WTC11 (cell line): ENCODE measurements around the gene PRRT4. TPM values are rescaled to one million over a fixed set of nuclear protein-coding genes. Genes with fewer than 3 reads are reported as not detected.

Experiments used
- ATAC-seq: fragments of 200-7000 bp; cut with Tn5 transposase; 2 replicates; pipeline ENCODE4 v1.10.0; 2021; ENCODE audit warnings: mild to moderate bottlenecking, moderate library complexity
- CTCF ChIA-PET: fragments of 300-600 bp; sonication (Branson Sonifier 250); formaldehyde crosslinking; loops from one replicate; lab custom pipeline; 2021; ENCODE audit warnings: antibody characterized with exemption; lab: Charles Lee
- POLR2A ChIA-PET: fragments of 350-600 bp; sonication (Branson Sonifier 250); formaldehyde crosslinking; loops from one replicate; lab custom pipeline; 2021; ENCODE audit warnings: antibody characterized with exemption; lab: Charles Lee
- DNase-seq: peaks from one replicate; pipeline ENCODE4 v3.0.0; 2021; ENCODE audit warnings: low spot score
- H3K27ac Mint-ChIP-seq: 2 replicates; pipeline ENCODE4 v1.8.0; 2021; ENCODE audit warnings: mixed read lengths
- H3K27me3 Mint-ChIP-seq: 2 replicates; pipeline ENCODE4 v1.8.0; 2021; ENCODE audit warnings: low read depth, mild to moderate bottlenecking, moderate library complexity, mixed read lengths
- H3K36me3 Mint-ChIP-seq: 2 replicates; pipeline ENCODE4 v1.8.0; 2021; ENCODE audit warnings: mixed read lengths
- H3K4me1 Mint-ChIP-seq: 2 replicates; pipeline ENCODE4 v1.8.0; 2022; ENCODE audit warnings: mixed read lengths
- H3K4me3 Mint-ChIP-seq: 2 replicates; pipeline ENCODE4 v1.8.0; 2021; ENCODE audit warnings: mild to moderate bottlenecking, moderate library complexity, mixed read lengths
- H3K9me3 Mint-ChIP-seq: 2 replicates; pipeline ENCODE4 v1.8.0; 2021; ENCODE audit warnings: mixed read lengths
- EMX1 ChIP-seq: fragments of 250-450 bp; sonication (Bioruptor Pico); IDR thresholded peaks from 2 replicates; pipeline ENCODE4 v1.8.0; 2021; ENCODE audit warnings: mild to moderate bottlenecking
- FOXJ3 ChIP-seq: sonication (generic); formaldehyde crosslinking; IDR thresholded peaks from 2 replicates; pipeline ENCODE4 v1.9.0; 2021; ENCODE audit warnings: missing genetic modification reagents, mild to moderate bottlenecking, borderline replicate concordance
- FOXP1 ChIP-seq: sonication (generic); formaldehyde crosslinking; IDR thresholded peaks from 2 replicates; pipeline ENCODE4 v1.8.0; 2022; ENCODE audit warnings: missing genetic modification reagents, mild to moderate bottlenecking, moderate library complexity, borderline replicate concordance
- GABPB1 ChIP-seq: sonication (generic); formaldehyde crosslinking; IDR thresholded peaks from 2 replicates; pipeline ENCODE4 v1.8.1; 2023; ENCODE audit warnings: mild to moderate bottlenecking, missing genetic modification reagents
- GRHL2 ChIP-seq: fragments of 250-450 bp; sonication (Bioruptor Pico); IDR thresholded peaks from 2 replicates; pipeline ENCODE4 v1.8.0; 2022; ENCODE audit warnings: mild to moderate bottlenecking, moderate library complexity; ENCODE audit not compliant: insufficient replicate concordance, severe bottlenecking
- GTF2I ChIP-seq: fragments of 250-450 bp; sonication (Bioruptor Pico); conservative IDR thresholded peaks from 2 replicates; pipeline ENCODE4 v1.4.0; 2021; ENCODE audit warnings: mild to moderate bottlenecking
- JAZF1 ChIP-seq: fragments of 250-450 bp; sonication (Bioruptor Pico); IDR thresholded peaks from 2 replicates; pipeline ENCODE4 v1.9.0; 2021; ENCODE audit warnings: moderate library complexity, mild to moderate bottlenecking, inconsistent platforms
- MLX ChIP-seq: sonication (generic); formaldehyde crosslinking; IDR thresholded peaks from 2 replicates; pipeline ENCODE4 v1.8.1; 2023; ENCODE audit warnings: mild to moderate bottlenecking, missing genetic modification reagents, moderate library complexity
- MYBL2 ChIP-seq: sonication (generic); formaldehyde crosslinking; IDR thresholded peaks from 2 replicates; pipeline ENCODE4 v1.8.1; 2023; ENCODE audit warnings: mild to moderate bottlenecking, moderate library complexity, missing genetic modification reagents
- OVOL2 ChIP-seq: fragments of 250-450 bp; sonication (Bioruptor Pico); IDR thresholded peaks from 2 replicates; pipeline ENCODE4 v1.9.0; 2021; ENCODE audit warnings: mild to moderate bottlenecking, borderline replicate concordance
- RELA ChIP-seq: sonication (generic); formaldehyde crosslinking; IDR thresholded peaks from 2 replicates; pipeline ENCODE4 v1.8.1; 2022; ENCODE audit warnings: missing genetic modification reagents, mild to moderate bottlenecking, borderline replicate concordance
- ZBTB21 ChIP-seq: sonication (generic); formaldehyde crosslinking; IDR thresholded peaks from 2 replicates; pipeline ENCODE4 v1.8.1; 2023; ENCODE audit warnings: mild to moderate bottlenecking, missing genetic modification reagents, borderline replicate concordance
- ZNF138 ChIP-seq: sonication (generic); formaldehyde crosslinking; conservative IDR thresholded peaks from 2 replicates; pipeline ENCODE4 v1.8.1; 2022; ENCODE audit warnings: mild to moderate bottlenecking, moderate library complexity, missing genetic modification reagents
- ZNF219 ChIP-seq: sonication (generic); formaldehyde crosslinking; IDR thresholded peaks from 2 replicates; pipeline ENCODE4 v1.8.0; 2023; ENCODE audit warnings: missing genetic modification reagents, mild to moderate bottlenecking, borderline replicate concordance
- ZNF263 ChIP-seq: sonication (generic); formaldehyde crosslinking; IDR thresholded peaks from 2 replicates; pipeline ENCODE4 v1.8.1; 2022; ENCODE audit warnings: low read depth, mild to moderate bottlenecking, moderate library complexity, missing genetic modification reagents
- ZNF317 ChIP-seq: sonication (generic); formaldehyde crosslinking; IDR thresholded peaks from 2 replicates; pipeline ENCODE4 v1.8.1; 2023; ENCODE audit warnings: low read depth, mild to moderate bottlenecking, moderate library complexity, missing genetic modification reagents, borderline replicate concordance
- ZNF423 ChIP-seq: fragments of 250-450 bp; sonication (Bioruptor Pico); IDR thresholded peaks from 2 replicates; pipeline ENCODE4 v2.1.2; 2022; ENCODE audit warnings: mild to moderate bottlenecking, moderate library complexity
- total RNA-seq: library from RNA; stranded (reverse); gene quantifications from 3 replicates; pipeline ENCODE4 v1.2.3, GENCODE V29; 2021
- TF ChIP-seq, protein P1 (sequence below): sonication (generic); formaldehyde crosslinking; conservative IDR thresholded peaks from 2 replicates; pipeline ENCODE4 v1.8.1; 2022; ENCODE audit warnings: mild to moderate bottlenecking, missing genetic modification reagents
- TF ChIP-seq, protein P2 (sequence below): sonication (generic); formaldehyde crosslinking; IDR thresholded peaks from 2 replicates; pipeline ENCODE4 v1.8.0; 2022; ENCODE audit warnings: mild to moderate bottlenecking, missing genetic modification reagents
- TF ChIP-seq, protein P3 (sequence below): sonication (generic); formaldehyde crosslinking; IDR thresholded peaks from 2 replicates; pipeline ENCODE4 v1.8.1; 2023; ENCODE audit warnings: mild to moderate bottlenecking, missing genetic modification reagents, moderate library complexity
- TF ChIP-seq, protein P4 (sequence below): sonication (generic); formaldehyde crosslinking; IDR thresholded peaks from 2 replicates; pipeline ENCODE4 v1.8.0; 2023; ENCODE audit warnings: mild to moderate bottlenecking, missing genetic modification reagents
- TF ChIP-seq, protein P5 (sequence below): fragments of 250-450 bp; sonication (Bioruptor Pico); IDR thresholded peaks from 2 replicates; pipeline ENCODE4 v1.9.0; 2021; ENCODE audit warnings: mild to moderate bottlenecking, borderline replicate concordance

The PRRT4 gene
- total RNA-seq, 1 experiment from 2014 or later = 1.2 TPM

- ChIA-PET CTCF (no interaction called here), POLR2A (no interaction called here)
- Mint-ChIP-seq H3K27ac (no peak overlapping the region), H3K9me3 (no peaks in the 10 kb centered on the region), H3K4me1 (no peaks in the 10 kb centered on the region), H3K27me3 (no peaks in the 10 kb centered on the region), H3K4me3 (no peak overlapping the region), H3K36me3 (peaks cover 62% of the 10 kb centered on the region)
- TF ChIP-seq GABPB1 (no peak), OVOL2 (CRISPR knock-in tag) (no peak)
- DNase-seq (no peak), ATAC-seq (no peak)
Observed at GRCh38 chr7:128307061-128307460, 54.4 kb downstream of the PRRT4 start.

GRCh38 chr7:128304212-128304611, 57.3 kb downstream of the PRRT4 start:
- Mint-ChIP-seq H3K4me3 (no peak overlapping the region), H3K27me3 (no peaks in the 10 kb centered on the region; the same call in 1 of the 2 replicates), H3K4me1 (peaks cover 21% of the 10 kb centered on the region), H3K9me3 (no peaks in the 10 kb centered on the region), H3K36me3 (peaks cover 38% of the 10 kb centered on the region), H3K27ac (no peak overlapping the region)
- DNase-seq = no peak
- POLR2A ChIA-PET = no interaction called here
- CTCF ChIA-PET = no interaction called here
- no peak for ATAC-seq
- TF ChIP-seq ZNF263 (CRISPR knock-in tag) (no peak), FOXJ3 (CRISPR knock-in tag) (no peak), RELA (no peak), MYBL2 (CRISPR knock-in tag) (no peak), GABPB1 (no peak), ZBTB21 (no peak), JAZF1 (CRISPR knock-in tag) (no peak), MLX (CRISPR knock-in tag) (no peak), EMX1 (CRISPR knock-in tag) (no peak), ZNF138 (no peak), ZNF423 (CRISPR knock-in tag) (no peak), GRHL2 (CRISPR knock-in tag) (no peak), FOXP1 (no peak)
- TF ChIP-seq, protein P1, sequence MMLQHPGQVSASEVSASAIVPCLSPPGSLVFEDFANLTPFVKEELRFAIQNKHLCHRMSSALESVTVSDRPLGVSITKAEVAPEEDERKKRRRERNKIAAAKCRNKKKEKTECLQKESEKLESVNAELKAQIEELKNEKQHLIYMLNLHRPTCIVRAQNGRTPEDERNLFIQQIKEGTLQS = no peak
- TF ChIP-seq, protein P2, sequence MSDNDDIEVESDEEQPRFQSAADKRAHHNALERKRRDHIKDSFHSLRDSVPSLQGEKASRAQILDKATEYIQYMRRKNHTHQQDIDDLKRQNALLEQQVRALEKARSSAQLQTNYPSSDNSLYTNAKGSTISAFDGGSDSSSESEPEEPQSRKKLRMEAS (CRISPR knock-in tag) = no peak
- TF ChIP-seq, protein P3, sequence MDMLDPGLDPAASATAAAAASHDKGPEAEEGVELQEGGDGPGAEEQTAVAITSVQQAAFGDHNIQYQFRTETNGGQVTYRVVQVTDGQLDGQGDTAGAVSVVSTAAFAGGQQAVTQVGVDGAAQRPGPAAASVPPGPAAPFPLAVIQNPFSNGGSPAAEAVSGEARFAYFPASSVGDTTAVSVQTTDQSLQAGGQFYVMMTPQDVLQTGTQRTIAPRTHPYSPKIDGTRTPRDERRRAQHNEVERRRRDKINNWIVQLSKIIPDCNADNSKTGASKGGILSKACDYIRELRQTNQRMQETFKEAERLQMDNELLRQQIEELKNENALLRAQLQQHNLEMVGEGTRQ (CRISPR knock-in tag) = no peak
- TF ChIP-seq, protein P4, sequence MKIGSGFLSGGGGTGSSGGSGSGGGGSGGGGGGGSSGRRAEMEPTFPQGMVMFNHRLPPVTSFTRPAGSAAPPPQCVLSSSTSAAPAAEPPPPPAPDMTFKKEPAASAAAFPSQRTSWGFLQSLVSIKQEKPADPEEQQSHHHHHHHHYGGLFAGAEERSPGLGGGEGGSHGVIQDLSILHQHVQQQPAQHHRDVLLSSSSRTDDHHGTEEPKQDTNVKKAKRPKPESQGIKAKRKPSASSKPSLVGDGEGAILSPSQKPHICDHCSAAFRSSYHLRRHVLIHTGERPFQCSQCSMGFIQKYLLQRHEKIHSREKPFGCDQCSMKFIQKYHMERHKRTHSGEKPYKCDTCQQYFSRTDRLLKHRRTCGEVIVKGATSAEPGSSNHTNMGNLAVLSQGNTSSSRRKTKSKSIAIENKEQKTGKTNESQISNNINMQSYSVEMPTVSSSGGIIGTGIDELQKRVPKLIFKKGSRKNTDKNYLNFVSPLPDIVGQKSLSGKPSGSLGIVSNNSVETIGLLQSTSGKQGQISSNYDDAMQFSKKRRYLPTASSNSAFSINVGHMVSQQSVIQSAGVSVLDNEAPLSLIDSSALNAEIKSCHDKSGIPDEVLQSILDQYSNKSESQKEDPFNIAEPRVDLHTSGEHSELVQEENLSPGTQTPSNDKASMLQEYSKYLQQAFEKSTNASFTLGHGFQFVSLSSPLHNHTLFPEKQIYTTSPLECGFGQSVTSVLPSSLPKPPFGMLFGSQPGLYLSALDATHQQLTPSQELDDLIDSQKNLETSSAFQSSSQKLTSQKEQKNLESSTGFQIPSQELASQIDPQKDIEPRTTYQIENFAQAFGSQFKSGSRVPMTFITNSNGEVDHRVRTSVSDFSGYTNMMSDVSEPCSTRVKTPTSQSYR = no peak

DNA sequence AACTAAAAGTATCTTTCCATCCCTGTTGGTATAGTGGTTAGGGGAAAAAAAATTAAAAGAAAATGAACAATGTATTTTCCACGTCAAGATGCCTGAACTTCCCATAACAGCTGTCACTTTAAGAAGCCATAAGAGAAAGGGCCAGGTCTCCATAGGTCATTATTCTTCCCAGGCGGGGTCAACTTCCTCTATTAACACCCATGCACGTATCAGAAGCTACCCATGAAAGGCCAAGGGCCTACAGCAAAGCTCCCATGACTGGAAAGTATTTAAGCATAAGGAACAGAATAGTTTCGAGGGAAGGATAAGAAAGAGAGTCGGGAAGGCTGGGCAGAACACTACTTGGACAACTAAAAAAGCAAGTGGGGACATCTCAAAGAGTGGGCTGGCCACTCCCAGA, 57.8 kb downstream of the PRRT4 start:
- ChIA-PET CTCF (no interaction called here), POLR2A (no interaction called here)
- DNase-seq (no peak), ATAC-seq (no peak)
- H3K36me3 Mint-ChIP-seq = peaks cover 34% of the 10 kb centered on the region
- H3K27ac Mint-ChIP-seq = no peak overlapping the region
- peaks cover 27% of the 10 kb centered on the region for H3K4me1 Mint-ChIP-seq
- no peaks in the 10 kb centered on the region; the same call in 1 of the 2 replicates for H3K27me3 Mint-ChIP-seq
- no peak overlapping the region for H3K4me3 Mint-ChIP-seq
- H3K9me3 Mint-ChIP-seq = no peaks in the 10 kb centered on the region
- TF ChIP-seq GTF2I (CRISPR knock-in tag) = no peak
- TF ChIP-seq ZNF219 (CRISPR knock-in tag) = no peak
- TF ChIP-seq, protein P5, sequence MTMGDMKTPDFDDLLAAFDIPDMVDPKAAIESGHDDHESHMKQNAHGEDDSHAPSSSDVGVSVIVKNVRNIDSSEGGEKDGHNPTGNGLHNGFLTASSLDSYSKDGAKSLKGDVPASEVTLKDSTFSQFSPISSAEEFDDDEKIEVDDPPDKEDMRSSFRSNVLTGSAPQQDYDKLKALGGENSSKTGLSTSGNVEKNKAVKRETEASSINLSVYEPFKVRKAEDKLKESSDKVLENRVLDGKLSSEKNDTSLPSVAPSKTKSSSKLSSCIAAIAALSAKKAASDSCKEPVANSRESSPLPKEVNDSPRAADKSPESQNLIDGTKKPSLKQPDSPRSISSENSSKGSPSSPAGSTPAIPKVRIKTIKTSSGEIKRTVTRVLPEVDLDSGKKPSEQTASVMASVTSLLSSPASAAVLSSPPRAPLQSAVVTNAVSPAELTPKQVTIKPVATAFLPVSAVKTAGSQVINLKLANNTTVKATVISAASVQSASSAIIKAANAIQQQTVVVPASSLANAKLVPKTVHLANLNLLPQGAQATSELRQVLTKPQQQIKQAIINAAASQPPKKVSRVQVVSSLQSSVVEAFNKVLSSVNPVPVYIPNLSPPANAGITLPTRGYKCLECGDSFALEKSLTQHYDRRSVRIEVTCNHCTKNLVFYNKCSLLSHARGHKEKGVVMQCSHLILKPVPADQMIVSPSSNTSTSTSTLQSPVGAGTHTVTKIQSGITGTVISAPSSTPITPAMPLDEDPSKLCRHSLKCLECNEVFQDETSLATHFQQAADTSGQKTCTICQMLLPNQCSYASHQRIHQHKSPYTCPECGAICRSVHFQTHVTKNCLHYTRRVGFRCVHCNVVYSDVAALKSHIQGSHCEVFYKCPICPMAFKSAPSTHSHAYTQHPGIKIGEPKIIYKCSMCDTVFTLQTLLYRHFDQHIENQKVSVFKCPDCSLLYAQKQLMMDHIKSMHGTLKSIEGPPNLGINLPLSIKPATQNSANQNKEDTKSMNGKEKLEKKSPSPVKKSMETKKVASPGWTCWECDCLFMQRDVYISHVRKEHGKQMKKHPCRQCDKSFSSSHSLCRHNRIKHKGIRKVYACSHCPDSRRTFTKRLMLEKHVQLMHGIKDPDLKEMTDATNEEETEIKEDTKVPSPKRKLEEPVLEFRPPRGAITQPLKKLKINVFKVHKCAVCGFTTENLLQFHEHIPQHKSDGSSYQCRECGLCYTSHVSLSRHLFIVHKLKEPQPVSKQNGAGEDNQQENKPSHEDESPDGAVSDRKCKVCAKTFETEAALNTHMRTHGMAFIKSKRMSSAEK (CRISPR knock-in tag) = no peak
- TF ChIP-seq ZNF317 (CRISPR knock-in tag) = no peak
- no peak for TF ChIP-seq JAZF1 (CRISPR knock-in tag)
